HG03575 (cell line): ENCODE measurements around the gene HOXB9.

Experiments used
- ATAC-seq: cut with Tn5 transposase; IDR thresholded peaks from one replicate; pipeline ENCODE4 v1.9.1; 2021; ENCODE audit not compliant: unreplicated experiment, insufficient number of reproducible peaks, low FRiP score; ENCODE audit errors: extremely low read depth

The HOXB9 gene

DNA sequence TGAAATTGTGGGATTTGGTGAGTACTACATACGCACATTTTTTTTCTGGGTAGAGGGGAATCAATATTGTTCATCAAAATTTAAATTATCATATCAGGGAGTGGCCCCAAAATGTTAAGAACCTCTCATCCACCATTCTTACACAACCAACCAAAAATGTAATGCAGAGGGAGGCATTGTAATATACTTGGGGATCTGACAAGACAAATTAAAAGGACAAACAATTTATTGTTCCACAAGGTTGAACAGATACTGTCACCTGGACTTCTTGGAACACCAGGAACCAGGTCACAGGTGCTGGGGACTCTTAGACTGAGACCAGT is 14.7 kb upstream of the HOXB9 start:
- no peak for ATAC-seq

DNA sequence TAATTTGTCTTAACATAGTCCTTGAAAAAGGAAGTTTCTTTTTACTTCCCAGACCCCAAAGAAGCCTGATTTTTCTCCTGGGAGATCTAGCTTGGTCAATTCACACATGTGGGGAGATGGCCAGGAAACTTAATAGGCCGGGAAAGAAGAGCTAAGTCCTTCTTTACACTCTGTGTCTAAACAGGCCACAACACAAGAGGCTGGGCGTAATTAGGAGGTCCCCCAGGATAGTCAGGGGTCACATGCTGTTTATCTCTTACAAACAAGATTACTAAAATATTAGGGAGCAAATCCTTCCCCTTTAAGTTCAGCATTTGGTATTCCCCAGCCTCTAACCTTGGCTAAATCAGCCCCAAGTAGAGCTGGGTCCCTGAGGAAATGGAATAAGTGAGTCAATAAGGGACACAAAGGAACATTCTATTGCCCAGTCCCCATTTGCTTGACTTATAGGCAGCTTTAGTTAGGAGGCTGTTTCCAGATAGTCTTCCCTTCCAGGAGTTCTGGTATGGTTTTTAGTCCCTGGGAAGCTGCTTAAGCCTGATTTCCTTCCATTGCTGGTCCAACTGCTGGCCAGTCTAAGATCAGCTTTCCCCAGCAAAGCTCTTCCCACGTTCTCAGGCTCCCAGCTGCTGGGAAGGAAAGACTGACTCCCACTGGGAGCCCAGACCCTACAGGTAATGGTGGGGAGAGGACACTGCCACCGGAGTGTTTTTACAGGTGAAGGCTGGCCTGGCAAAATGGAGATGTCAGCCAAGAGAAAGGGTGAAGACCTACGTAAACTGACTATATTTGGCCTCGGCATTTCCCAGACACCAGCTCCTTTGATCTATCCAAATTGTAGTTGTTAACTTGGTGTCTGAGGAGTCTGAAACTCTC is 14.1 kb upstream of the HOXB9 start:
- ATAC-seq, result no peak

DNA sequence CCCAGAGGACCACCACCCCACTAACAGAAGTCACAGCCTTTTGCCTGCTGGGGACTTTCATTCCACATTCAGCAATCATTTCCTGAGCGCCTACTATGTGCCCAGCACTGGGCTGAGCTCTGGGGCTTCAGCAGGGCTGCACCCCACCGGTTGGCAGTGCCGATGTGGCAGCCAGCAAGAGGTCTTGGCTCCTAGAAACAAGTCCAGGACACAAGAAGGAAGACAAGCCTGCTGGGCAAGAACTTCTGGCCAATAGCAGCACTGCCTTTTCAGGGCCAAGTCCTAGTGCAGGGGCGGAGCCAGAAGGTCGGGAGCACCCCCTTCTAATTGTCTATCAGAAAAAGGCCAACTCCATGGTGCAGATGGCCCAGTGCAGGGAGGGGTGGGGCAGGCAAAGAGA is 13.0 kb upstream of the HOXB9 start:
- no peak for ATAC-seq

DNA sequence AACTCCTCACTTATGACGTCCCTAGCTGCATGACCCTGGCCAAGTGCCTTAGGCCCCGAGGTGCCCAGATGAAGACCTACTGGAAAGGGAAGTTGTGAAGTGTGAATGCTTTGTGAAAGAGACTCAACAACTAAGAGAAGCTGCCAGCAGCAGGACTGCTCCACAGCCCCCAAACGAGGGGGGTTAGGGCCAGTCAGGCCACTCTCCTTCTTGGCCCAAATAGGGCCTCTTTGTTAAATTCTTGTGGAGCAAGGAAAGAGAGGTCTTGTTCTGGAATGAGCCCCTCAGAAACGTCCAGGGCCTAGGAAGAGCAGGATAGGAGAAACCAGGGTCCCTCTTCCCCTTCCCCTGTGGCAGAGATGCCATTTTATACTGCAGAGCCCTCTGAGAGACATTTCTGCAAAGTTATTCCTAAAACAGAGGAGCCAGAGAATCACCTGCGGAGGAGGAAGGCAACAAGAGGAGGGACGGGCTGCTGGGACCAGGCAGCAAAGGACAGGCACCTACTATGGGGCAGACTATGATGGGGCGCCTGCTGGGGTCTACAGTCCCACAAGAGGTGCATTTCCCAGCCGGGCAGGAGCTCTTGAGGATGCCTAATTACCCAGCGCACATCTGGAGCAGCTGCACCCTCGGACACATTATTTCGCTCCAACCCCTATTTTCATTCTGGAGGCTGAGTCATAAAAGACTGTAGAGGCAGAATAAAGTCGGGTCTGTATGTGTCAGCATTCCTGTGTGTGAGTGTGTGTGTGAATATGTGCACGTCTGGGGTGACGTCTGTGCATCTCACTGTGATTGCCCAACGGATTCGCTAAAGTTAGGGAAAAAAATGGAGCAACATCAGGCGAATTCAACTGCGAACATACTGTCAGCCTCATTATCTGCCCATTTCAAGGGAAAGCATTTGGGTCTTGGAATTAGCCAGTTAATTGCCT is 11.4 kb upstream of the HOXB9 start:
- no peak for ATAC-seq

DNA sequence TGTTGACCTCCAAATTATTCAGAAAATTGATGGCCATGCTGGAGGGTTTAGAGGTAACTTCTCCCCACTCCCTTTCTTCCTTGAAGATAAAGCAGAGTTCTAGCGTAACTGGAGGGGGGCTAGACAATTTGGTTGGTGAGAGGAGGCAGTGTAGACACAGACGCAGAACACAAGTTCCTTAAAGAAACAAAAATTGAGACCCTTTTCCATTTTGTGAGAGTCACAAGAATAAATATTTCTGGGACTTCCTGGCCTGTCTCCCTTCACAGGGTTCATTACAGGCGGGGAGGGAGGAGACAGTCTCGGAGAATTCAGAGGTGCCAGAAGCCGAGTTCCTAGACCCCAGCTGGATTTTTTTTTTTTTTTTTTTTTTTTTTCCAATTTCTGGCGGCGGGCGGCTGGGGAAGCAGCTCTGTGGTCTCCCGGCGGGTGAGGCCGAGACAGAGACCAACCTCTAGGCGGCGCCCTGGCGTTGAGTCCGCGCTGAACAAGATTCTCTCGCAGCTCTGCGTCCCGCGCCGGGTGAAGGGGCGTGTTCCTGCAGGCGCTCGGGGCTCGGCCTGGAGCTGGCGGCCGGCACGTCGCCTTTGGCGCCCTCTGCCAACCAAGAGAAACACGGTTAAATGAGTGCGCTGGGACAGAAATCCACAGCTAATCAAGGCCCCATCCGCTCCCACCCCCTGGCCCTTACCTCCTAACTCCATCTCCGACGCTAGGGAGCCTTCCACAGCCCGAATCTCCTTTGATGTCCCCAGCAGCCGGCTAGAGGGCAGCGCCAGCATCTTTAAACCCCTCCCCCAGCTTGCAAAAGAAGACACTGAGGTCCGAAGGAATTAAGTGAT is 10.2 kb upstream of the HOXB9 start:
- no peak for ATAC-seq

- ATAC-seq, result no peak
Observed at GRCh38 chr17:48634493-48635208, 8.5 kb upstream of the HOXB9 start.

DNA sequence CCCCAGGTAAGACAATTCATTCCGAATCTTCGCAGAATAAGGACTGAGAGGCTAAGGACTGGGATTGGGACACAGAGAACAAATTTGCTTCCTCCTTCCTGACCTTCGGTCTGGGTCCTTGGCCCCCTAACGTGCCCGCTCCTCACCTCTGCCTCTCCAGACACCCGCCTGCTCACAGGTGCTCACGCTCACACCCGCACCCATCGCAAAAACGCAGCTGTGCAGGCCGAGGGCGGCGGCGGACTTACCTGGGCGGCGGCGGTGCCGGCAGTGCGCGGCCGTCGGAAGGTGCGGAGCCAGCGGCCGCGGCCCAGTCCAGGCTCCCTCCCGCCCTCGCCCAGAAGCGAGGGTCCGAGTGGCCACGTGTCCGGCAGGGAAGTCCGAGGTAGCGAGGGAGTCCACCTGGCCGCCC is 7.1 kb upstream of the HOXB9 start:
- no peak for ATAC-seq

- no peak for ATAC-seq
Observed at GRCh38 chr17:48632579-48633265, 6.6 kb upstream of the HOXB9 start.

DNA sequence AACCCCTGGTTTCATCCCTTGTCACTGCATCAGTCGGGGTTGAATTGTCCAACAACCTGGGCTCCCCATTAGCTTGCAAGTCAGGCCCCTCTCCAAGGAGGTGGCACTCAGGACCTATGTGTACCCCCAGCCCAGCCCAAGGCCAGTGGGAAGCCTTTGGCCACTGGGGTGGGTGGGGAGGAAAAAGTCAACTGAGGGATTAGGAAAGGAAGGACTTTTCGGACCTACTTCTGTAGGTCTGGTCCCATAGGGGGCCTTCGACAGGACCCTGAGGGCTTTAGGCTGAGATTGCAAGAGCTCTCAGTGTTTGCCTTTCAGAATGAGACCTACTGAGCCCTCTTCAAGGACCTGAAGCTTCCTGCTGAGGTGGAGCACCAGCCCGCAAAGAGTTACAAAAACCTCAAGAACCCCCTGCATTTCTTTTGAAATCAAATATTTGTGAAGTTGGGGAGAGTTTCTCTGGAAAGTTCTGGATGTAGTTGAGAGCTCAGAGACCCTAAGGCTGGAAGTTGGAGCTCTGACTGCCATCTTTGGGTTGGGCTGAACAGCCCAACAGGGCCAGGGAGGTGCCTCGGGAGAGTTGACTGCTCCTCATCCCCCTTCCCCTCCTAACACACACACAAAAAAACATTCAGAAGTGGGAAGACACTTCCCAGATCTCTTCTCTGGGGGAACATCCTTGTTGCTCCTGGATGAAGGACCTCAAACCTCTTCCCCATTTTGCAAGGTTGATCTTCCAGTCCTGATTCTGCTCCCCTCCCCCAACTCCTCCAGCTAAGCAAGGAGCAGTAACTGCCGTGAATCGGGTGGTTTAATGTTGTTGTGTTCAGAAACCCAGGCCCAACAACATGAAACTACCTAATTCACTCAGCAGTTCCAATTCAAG is 5.8 kb upstream of the HOXB9 start:
- no peak for ATAC-seq

- no peak for ATAC-seq
Observed at GRCh38 chr17:48630925-48631692, 5.0 kb upstream of the HOXB9 start.

DNA sequence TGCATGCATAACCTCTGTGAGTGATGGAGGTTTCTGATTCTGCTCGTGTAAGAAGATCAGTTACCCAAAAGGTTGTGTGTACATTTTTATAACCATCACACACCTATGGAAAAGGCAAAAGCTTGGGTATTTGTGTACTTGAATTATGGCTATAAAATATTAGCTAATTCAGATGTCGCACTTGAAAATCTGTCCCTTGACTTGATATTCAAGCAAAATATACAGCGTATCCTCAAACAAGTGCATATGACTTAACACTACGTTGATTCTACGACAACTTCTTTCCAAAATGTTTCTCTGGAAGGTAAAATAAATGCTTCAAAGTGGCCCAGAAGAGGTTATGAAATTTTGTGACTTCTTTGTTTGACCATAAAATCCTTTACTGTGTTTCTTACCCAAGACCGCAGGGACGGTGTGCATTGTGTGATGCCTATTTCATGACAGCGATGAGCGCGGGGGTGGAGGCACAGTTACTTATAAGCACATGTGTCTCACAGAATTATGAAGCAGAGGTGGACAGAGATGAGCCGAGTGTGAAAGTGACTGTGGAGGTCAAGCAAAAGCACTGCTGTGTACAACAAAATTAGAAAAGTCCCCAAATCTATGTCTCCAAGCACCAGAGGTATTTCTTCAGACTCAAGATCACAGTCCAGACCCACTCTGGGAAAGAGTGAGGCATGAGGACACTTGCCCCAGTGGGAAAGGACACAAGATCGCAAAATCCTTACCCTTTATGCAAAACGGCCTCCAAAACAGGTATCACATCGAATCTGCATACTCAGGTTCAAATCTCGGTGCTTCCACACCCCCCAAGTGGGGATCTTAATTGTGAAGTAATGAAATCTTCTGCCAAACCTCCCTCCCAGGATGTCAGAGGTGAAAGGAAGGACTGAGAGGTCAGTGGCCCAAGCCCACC is 4.1 kb upstream of the HOXB9 start:
- no peak for ATAC-seq

GRCh38 chr17:48629411-48629759 is 3.2 kb upstream of the HOXB9 start:
- no peak for ATAC-seq

- ATAC-seq, result no peak
Observed at GRCh38 chr17:48628649-48629410, 2.7 kb upstream of the HOXB9 start.

DNA sequence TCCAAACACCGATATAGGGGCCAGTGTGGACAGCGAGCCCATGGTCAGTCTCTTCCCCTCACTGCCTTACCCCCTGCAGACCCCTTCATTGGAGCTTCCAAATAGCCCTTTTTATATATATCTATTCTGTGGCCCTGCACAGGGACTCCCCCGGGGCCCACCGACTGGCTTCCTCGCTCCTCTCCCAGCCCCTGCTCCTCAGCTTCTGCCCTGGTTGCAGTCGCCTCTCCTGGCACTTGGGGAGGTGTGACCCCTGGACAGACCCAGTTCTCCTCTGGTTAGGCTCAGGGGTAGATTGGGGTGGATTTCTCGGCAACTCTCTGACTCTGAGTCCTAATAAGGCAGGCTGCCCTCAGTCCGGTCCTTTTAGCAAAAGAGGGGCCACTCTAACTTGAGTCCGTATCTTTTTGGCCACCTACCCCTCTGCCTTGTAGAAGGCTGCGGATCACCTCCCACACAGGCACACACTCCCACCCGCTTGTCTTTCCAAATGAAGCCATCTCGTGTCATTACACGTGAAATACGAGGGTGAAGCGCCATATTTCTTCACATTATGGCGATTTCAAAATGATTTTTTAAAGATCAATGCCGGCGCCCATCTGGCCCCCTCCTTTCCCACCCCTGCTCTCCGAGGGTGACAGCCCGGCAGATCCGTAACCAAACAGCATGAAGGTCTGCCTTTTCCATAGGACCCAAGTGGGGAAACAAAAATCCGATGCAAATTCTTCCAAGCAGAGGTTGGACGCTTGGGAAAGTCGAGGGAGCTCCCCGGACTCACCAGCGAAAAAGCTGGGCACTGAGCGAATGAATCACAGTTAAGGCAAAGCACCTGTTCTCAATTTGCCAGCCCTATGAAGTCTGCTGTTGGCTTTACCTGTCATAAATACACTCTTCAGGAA is 1.7 kb upstream of the HOXB9 start:
- no peak for ATAC-seq
